Midbrain (tissue), 1 donor: ENCODE measurements around the gene EHBP1.
"Not testable (repeated sequence)": the region's sequence is repeated elsewhere in the genome, so short reads cannot be mapped to it uniquely, and the experiment has no call there.

Experiments used
- DNase-seq: peaks from one replicate; lab custom pipeline; 2025; lab: John Stamatoyannopoulos, UW

Gene EHBP1

GRCh38 chr2:63073994-63074393, 368.5 kb downstream of the EHBP1 start:
- no peak for DNase-seq

GRCh38 chr2:63074399-63074798, 368.9 kb downstream of the EHBP1 start:
- not testable (repeated sequence) for DNase-seq

GRCh38 chr2:63078852-63079606, 373.5 kb downstream of the EHBP1 start:
- no peak for DNase-seq

GRCh38 chr2:63081404-63081803, 375.9 kb downstream of the EHBP1 start:
- DNase-seq = no peak

GRCh38 chr2:63086687-63087086, 381.2 kb downstream of the EHBP1 start:
- DNase-seq = no peak

- DNase-seq = no peak
These were observed 386.9 kb downstream of the EHBP1 start for GRCh38 chr2:63092401-63092800.

- DNase-seq = no peak
These were observed 387.3 kb downstream of the EHBP1 start for GRCh38 chr2:63092857-63093256.

- DNase-seq = no peak
These were observed 388.0 kb downstream of the EHBP1 start for GRCh38 chr2:63093502-63093901.
